GM20000 (cell line): Measurements from ENCODE around the gene ZNF2.
"Not testable (repeated sequence)": the region's sequence is repeated elsewhere in the genome, so short reads cannot be mapped to it uniquely, and the experiment has no call there.

Experiments
- DNase-seq: peaks from one replicate; pipeline ENCODE4 v3.0.0; 2012; ENCODE audit warnings: low spot score
- CTCF ChIP-seq: IDR thresholded peaks from 2 replicates; pipeline ENCODE4 v1.5.1; 2012; ENCODE audit warnings: mild to moderate bottlenecking, control low read depth; ENCODE audit errors: extremely low read depth, missing control alignments

ZNF2 gene

GRCh38 chr2:95179451-95179850 lies 13.8 kb downstream of the ZNF2 start:
- TF ChIP-seq CTCF = no peak
- no peak for DNase-seq

GRCh38 chr2:95181774-95182173 lies 16.2 kb downstream of the ZNF2 start:
- no peak for TF ChIP-seq CTCF
- DNase-seq = no peak

GRCh38 chr2:95185197-95185596 lies 19.6 kb downstream of the ZNF2 start:
- no peak for TF ChIP-seq CTCF
- no peak for DNase-seq

GRCh38 chr2:95185973-95186372 lies 20.4 kb downstream of the ZNF2 start:
- TF ChIP-seq CTCF = no peak
- DNase-seq = no peak

- DNase-seq = not testable (repeated sequence)
- TF ChIP-seq CTCF = peak; percentile 43
Measured at GRCh38 chr2:95192956-95193355, 27.3 kb downstream of the ZNF2 start.

GRCh38 chr2:95203911-95204310 lies 38.3 kb downstream of the ZNF2 start:
- DNase-seq = no peak
- no peak for TF ChIP-seq CTCF

GRCh38 chr2:95204396-95204795 lies 38.8 kb downstream of the ZNF2 start:
- TF ChIP-seq CTCF = no peak
- no peak for DNase-seq

- no peak for DNase-seq
Measured at GRCh38 chr2:95206096-95206495, 40.5 kb downstream of the ZNF2 start.

More at GRCh38 chr2:95206096-95206495, 40.5 kb downstream of the ZNF2 start:
- TF ChIP-seq CTCF = no peak
